Iris pigment epithelial cell (primary cell): ENCODE results near the gene CFAP99.

Source experiments
- DNase-seq: peaks from one replicate; pipeline ENCODE4 v3.0.0-alpha.2; 2011; ENCODE audit warnings: low read depth

Gene CFAP99

DNA sequence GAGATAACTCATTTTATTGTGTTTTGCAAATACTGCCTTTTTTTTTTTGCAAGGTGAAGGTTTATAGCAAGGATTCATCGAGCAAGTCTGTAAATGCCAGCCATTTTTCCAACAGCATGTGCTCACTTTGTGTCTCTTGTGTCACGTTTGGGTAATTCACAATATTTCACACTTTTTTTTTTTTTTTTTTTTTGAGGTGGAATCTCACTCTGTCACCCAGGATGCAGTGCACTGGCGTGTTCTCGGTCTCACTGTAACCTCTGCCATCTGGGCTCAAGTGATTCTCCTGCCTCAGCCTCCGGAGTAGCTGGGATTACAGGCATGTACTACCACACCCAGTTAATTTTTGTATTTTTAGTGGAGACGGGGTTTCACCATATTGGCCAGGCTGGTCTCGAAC, 52.0 kb downstream of the CFAP99 start:
- DNase-seq: no peak

DNA sequence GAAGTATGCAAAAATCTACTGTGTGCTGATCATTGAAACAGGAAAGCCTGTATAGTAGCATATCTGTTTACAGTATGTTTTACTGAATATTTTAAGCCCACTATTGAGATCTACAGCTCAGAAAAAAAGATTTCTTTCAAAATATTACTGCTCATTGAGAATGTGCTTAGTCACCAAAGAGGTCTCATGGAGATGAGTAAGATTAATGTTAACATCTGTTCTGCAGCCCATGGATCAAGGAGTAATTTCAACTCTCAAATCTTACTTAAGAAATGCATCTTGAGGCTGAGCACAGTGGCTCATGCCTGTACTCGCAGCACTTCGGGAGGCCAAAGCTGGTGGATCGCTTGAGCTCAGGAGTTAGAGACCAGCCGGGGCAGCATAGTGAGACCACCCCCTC, 53.4 kb downstream of the CFAP99 start:
- peak; percentile 83 for DNase-seq

DNA sequence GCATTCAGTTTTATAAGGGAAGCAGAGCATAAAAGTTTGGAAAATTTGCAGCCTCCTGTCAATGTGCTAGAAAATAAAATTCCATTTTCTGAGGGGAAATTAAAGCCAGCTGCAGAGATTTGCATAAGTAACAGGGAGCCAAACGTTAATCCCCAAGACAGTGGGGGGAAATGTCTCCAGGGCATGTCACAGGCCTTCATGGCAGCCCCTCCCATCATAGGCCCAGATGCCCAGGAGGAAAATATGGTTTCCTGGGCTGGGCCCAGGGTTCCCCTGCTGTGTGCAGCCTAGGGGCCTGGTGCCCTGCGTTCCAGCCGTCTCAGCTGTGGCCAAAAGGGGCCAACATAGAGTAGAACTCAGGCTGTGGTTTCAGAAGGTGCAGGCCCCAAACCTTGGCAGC, 59.5 kb downstream of the CFAP99 start:
- no peak for DNase-seq

DNA sequence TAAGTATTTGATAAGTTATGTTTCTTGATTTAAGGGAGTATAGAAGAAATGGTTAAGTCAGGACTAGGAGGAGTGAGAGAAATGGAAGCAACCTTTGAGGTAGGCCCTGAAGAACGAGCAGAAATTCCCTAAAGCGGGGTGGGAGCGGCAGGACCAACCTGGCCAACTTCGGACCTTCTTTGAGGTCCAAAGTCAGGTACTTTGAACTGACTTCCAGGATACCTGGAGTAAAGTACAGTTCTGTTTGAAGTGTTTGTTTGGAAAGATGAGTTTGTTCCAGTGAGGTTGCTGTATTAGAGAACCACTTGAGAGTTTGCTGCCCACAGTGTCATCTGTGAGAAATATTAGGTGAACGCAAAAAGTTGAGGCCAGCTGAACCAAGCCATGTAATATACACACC, 61.9 kb downstream of the CFAP99 start:
- no peak for DNase-seq

DNA sequence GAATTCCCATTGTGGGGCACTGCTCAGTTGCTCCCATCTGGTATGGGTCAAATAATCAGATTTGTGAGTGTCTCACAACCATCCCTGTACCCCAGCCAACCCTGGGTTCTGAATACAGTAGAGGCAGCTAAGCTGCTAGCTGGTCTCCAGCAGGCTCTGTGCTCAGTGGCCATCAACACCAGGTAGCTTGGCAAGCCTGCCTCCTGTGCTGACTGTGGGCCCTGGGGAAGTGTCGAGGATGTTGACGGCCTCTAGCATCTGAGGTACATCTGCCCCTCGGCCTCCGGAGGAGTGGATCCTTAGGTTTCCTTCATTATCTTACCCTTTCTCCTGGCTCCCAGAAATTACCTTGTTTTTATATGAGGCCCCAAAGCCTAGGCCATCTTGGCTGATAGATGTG, 63.4 kb downstream of the CFAP99 start:
- DNase-seq: no peak

DNA sequence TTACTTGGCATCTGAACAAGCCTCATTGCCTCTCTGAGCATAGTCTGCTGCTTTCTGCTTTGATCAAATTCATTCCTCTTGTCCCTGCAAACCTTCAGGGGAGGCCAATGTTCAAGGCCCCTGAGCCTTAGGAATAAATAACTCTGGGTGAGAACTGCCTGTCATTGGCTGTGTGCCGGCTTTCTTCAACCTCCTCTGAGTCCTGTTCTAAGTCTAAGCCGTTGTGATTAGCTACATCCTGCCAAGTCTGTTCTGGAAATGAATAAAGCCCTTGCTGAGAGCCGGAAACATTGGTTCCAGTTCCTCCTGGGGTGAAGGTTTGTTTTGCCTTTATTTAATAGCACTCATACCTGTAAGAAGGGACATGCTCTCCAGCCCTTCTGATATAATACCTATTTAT, 63.9 kb downstream of the CFAP99 start:
- DNase-seq: peak; percentile 86

DNA sequence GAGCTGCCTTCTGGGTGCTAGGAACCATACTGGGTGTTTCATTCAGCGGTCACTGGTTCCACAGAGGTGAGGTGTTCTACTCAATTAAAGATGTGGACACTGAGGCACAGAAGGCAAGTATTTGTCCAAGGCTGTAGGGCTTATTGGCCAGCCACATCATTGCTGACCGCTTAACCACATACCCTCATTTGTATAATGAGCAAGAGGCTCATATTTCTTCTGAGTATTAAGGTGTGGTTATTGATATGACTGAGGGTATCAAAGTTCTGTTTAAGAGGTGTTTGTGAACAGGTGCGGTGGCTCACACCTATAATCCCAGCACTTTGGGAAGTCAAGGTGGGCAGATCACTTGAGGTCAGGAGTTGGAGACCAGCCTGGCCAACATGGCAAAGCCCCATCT, 64.5 kb downstream of the CFAP99 start:
- DNase-seq: no peak

DNA sequence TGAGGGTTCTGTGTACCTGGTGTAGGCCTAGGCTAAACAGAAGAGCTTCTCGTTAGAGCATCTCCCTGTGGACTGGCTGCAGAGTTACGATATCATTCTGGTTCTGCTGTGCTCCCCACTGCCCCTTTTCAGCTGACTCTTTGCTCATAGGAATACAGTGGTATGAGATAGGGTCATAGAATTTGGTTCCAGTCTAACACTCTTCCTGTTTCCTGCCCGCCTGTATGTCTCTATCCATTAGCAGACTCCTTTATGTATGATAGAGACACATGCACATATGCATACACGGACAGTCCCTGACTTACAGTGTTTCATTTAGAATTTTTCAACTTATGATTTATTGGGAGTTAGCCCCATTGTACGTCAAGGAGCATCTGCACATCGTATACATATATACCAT, 65.4 kb downstream of the CFAP99 start:
- no peak for DNase-seq

DNA sequence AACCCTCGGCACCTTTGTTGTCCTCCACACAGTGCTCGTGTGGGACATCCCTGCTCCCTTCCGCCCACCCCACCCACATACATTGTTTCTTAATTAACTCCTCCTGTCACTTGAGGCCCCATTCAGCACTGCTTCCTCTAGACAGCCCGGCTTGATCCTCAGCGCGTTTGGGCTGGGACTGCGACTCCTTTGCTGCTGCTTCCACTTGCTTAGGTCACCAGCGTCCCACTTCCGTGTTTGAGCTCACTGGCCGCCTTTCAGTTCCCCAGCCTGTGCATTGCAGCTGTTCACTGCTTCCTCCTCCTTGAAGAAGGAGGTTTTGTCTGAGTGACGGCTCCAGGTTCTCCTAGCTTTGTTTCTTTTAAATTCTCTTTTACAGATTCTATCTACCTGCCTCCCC, 66.2 kb downstream of the CFAP99 start:
- peak; percentile 51 for DNase-seq

DNA sequence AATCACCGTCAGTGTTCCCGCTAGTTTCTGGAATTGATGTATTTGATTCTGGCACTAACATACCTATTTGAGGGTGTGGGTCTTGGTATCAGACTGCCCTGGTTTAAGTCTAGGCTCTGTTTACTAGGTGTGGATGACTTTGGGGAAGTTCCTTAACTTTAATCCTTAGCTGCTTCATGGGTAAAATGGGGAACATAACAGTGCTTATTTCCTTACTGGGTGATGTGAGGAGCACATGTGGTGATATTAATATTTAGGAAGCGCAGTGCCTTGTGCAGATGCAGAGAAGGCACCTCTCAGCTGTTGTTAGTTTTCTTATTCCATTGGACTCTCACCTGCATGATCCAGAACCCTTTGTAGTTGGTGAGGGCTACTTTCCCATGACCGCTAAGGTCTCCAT, 67.2 kb downstream of the CFAP99 start:
- DNase-seq: no peak

DNA sequence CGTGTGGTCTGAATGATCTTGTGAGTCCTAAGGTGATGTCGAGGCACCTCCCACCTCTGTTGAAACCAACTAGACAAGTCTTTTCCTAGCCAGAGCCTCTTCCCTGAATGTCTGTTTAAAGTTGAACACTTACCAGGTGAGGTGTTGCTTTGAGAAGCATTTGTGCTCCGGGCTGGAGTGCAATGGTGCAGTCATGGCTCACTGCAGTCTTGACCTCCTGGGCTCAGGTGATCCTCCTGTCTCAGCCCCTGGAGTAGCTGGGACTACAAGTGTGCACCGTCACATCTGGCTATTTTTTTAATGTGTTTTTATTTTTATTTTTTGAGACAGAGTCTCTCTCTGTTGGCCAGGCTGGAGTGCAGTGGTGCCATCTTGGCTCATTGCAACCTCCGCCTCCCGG, 68.2 kb downstream of the CFAP99 start:
- DNase-seq: no peak

DNA sequence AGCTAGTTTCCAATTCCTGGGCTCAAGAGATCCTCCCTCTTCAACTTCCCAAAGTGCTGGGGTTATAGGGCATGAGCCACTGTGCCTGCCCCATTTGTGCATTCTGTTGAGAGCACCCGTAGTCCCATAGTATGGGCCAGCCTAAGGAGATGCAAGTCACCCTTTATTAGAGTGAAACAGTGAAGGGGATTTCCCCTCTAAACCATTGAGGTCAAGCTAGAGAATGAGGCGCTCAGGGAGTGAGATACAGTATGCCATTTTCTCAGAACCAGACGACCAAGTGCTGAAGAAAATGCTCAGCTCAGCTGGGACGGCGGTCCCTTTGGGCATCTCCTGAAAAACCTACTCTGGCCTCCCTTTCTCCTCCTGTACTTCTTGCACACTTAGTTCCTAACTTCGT, 68.9 kb downstream of the CFAP99 start:
- DNase-seq: peak; percentile 25

DNA sequence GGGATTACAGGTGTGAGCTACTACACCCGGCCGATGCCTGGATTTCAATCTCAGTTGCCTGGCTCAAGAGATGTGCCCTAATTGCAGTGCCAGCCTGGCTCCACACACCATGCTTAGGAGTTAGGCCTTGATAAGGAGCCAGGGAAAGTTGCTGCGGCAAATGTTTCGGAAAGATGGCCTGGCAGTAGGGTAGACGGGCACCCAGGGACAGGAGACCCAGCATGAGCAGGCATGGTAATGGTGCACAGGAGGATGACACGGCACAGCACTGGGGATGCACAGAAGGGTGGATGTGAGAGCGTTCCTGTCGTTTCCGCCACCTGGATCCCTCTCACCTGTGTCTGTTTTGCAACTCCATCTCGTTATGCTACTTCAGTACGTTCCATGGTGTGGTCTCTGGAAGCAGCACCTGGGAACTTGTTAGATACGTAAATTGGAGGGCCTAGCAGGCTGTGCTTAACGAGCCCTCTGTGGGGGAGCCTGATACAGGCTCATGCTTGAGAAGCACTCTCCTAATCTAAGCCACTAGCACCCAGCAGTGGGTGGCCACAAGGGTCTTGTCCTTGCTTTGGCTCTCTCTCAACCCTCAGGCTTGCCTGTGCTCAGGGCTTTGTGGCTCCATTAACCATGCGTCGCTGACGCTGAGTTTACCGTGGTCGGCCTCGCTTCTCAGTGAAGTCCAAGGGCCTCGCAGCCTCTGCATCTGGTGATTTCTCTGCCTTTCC, 70.5 kb downstream of the CFAP99 start:
- DNase-seq: no peak

DNA sequence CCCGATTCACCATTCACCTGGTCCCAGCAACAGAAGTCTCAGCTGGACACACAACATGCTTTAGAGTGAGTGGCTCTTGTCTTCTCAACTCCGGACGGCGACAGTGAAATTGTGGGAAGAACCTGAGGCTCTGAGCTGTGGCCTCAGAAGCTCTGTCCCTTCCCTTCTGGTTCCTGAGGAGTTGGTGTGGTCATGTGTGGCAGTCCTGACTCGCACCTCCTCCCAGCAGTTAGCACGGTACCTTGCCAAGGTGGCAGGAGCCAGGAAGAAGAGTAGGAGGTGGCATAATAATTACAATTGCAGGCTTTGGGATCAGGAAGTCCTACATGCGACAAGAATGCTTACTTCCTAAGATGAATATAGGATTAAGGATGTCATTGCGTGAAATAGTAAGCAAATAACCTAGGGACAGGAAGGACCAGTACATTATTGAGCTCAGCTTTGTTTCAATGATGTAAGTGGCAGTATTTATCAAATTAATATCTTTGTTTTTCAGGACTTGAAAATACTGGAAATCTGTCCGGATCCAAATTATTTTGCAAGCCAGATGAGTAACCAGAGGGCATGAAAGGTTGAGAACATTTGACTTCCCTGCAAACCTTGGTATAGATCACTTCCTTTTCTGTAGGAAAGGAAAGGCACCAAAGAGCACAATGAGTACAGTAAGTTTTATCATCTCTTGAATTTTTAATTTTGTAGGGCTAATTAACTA, 71.2 kb downstream of the CFAP99 start:
- peak; percentile 42 for DNase-seq

DNA sequence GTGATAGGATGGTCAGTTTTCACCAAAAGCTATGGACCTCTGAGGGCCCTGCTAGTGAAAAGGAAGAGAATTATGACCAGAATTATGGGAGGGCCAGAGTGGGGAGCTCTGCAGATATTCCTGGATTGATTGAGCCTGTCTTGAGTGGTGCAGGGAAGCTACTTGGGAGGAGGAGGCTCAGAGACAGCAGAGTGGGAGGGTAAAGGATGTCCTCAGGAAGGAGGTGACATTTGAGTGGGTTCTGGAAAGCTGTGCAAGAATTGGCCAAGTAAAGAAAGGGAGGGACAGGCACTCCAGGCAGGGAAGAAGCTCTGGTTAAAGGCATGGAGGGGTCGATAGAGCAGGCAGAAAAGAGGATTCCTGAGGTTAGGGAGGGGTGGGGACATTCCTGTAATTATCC, 74.2 kb downstream of the CFAP99 start:
- no peak for DNase-seq

DNA sequence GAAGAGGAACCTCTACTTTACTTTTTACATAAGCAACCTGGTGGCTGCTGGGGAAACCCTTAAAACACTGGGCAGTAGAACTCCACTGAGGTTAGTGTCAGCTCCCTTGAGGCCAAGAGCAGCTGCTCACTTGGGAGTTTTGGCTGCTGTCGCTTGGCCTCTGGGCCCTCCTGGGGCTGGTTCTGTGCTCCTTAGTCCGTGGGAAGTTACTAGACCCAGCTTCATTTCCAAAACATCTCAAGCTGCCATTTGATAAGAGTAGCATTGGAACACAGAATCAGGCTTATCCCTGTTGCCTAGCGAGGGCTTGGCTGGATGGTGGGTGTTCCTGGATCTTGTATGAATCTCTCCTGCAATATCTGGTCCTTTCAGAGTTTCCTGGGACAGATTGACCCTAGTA, 76.2 kb downstream of the CFAP99 start:
- no peak for DNase-seq

DNA sequence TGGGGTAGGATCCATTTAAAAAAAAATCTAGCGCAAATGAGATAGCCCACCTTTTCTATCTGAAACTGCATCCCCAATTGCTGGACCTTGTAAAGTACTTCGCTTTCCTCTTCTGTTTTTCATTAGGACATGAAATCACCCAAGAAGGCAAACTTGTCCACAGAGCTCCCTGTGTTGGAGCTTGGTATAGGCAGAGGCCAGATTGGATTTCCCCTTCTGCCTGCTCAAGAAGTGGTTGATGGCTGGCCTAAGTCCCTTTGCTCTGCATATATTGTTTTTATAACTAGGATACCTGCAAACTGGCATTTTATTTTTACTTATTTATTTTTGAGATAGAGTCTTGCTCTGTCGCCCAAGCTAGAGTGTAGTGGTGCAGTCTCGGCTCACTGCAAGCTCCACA, 78.6 kb downstream of the CFAP99 start:
- no peak for DNase-seq

DNA sequence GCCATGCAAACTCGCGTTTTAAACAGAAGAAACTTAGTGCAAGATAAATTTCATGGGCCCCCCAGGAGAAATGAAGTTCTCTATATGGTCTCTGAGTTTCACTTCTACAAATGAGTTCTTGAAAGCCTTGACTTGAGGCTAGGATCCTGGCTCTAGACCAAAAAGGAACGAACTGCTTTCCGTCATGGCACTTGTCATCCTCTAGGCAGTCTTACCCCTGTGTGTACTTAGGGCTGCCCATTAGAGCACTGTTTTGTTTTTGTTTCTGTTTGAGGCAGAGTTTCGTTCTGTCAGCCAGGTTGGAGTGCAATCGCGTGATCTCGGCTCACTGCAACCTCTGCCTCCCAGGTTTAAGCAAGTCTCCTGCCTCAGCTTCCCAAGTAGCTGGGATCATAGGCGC, 79.2 kb downstream of the CFAP99 start:
- no peak for DNase-seq

DNA sequence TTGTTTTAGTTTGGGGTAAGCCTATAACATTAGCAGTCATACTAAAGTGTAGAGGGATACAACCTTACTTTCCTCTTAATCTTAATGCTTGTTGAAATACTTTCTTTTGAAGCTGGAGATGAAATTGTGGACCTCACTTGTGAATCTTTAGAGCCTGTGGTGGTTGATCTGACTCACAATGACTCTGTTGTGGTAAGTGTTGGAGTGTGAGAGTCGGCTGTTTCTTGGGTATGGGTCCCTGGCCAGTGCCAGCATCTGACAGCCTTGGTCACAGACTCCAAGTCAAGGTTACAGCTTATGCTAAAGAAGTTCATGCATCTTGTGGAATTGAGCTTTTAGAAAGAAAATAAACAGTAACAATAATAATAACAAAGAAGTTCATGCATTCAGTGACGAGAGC, 81.8 kb downstream of the CFAP99 start:
- DNase-seq: peak; percentile 30

DNA sequence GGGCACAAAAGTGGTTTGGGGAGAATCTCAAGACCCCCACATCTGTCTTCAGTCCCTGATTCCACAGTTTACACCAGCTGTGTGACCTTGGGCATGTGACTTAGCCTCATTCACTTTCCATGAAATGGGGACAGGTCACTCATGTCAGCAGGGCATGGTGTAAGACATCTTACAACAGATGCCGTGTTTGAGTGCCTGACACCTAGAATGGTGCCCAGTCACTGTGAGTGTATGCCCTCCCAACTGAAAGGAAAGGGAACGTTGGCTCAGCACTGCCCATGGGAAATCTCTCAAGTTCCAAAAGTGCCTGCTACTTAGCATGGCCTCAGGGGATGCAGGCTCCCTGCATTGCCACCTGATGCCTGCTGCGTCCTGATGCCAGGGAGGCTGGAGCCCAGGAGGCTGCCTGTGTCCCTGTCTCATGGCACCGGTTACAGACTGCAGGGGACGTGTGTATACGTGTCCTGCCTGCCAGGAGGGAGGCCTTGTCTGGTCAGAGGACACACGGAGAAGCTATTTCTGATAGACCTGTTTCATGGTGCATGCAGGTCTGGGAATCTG, 82.4 kb downstream of the CFAP99 start:
- no peak for DNase-seq

DNA sequence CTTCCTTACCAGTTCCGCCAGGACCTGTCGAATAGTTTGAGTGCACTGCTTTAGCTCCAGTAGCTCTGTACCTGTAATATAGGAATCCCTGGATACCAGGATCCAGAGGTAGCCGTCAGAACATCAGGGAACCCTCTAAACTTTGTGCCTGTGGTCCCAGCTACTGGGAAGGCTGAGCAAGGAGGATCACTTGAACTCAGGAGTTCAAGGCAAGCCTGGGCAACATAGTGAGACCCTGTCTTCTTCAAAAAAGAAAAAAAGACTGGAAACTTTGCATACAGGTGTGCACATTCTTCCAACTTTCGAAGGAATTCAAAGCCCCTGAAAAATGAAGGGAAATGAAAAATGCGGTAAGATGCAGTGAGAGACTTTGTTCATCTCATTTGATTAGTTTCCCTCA, 85.1 kb downstream of the CFAP99 start:
- no peak for DNase-seq

DNA sequence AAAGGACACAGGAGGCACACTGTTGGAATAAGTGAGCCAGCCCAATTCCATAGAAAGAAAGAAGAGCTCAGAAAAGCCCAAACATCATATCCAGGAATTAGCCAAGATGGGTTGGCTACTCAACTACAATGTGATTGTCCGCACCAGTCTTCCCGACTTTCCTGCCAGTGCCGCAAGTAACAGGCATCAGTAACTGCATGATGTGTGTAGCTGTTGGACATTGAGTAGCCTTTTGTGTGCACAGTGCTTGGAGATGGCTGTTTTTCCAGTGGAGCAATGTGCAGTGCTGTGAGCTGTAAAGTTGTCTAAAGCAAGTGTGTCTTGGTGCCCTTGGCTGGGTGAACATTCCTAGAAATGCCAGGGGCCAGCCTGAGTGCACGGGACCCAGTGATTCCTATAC, 88.5 kb downstream of the CFAP99 start:
- no peak for DNase-seq

DNA sequence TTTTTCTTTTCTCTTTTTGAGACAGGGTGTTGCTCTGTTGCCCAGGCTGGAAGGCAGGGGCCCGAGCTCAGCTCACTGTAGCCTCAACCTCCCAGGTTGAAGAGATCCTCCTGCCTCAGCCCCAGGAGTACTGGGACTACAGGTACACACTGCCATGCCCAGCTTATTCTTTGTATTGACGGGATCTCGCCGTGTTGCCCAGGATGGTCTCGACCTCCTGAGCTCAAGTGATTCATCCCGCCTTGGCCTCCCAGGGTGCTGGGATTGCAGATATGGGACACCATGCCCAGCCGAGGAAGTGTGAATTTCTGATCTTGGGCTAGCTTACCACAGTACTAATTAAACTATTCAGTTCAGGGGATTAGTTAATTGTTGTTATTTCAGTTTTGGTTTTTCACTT, 89.1 kb downstream of the CFAP99 start:
- no peak for DNase-seq
